ENCODE data around the gene GRK7. TPM values are rescaled to one million over a fixed set of nuclear protein-coding genes. Genes with fewer than 3 reads are reported as not detected.

The GRK7 gene
- total RNA-seq, 1 experiment from 2014 or later = not detected

GRCh38 chr3:141773676-141774075, 10.5 kb downstream of the GRK7 start:
- Histone ChIP-seq H3K27ac (ENCODE audit: low read depth, low read length) (no peak overlapping the region), H3K4me3 (replicated peaks in 1 of 2; ENCODE audit: low read depth in 1 of 2, low read length in 2 of 2) (no peak overlapping the region), H3K9me2 (ENCODE audit: insufficient read depth) (no peaks in the 10 kb centered on the region), H3K36me3 (ENCODE audit: control insufficient read depth in 1 of 2, insufficient read depth in 2 of 2, low read length in 2 of 2) (no peaks in the 10 kb centered on the region), H3K4me1 (ENCODE audit: control insufficient read depth in 1 of 2, insufficient read depth in 2 of 2, low read length in 2 of 2) (no peaks in the 10 kb centered on the region), H2AFZ (ENCODE audit: low read depth, low read length, poor library complexity, severe bottlenecking) (no peak overlapping the region), H3K9me3 (ENCODE audit: control insufficient read depth in 1 of 2, insufficient read depth in 1 of 2, low read depth in 1 of 2, low read length in 2 of 2) (no peaks in the 10 kb centered on the region), H3K27me3 (ENCODE audit: insufficient read depth, low read length) (no peaks in the 10 kb centered on the region), H4K20me1 (ENCODE audit: insufficient read depth) (no peaks in the 10 kb centered on the region), H3K79me2 (ENCODE audit: insufficient read depth, low read length) (no peaks in the 10 kb centered on the region), H3K9ac (ENCODE audit: low read length) (no peak overlapping the region), H3K4me2 (ENCODE audit: low read length) (no peak overlapping the region)
- ATAC-seq (no peak), DNase-seq (ENCODE audit: low read depth, low spot score) (no peak)
- ChIA-PET RAD21 (ENCODE audit: low non-redundant PET in 1 of 2, low total read pairs in 2 of 2, uncharacterized antibody in 2 of 2, unreplicated experiment in 2 of 2) (no interaction called here), POLR2A (no interaction called here), CTCF (no interaction called here)
- intact Hi-C loops (cut with micrococcal nuclease) = no loop called here
- TF ChIP-seq EZH2 (IDR thresholded peaks at IDR 0.05) (no peak), ZFX (IDR thresholded peaks at IDR 0.05) (no peak), ZNF274 (IDR thresholded peaks at IDR 0.05; ENCODE audit: low read depth, low read length) (no peak), MAX (IDR thresholded peaks at IDR 0.05) (no peak), RAD21 (IDR thresholded peaks at IDR 0.05; ENCODE audit: low read depth) (no peak), SP1 (IDR thresholded peaks at IDR 0.05; ENCODE audit: low read depth) (no peak), JUND (IDR thresholded peaks at IDR 0.05) (no peak), YY1 (IDR thresholded peaks at IDR 0.05; ENCODE audit: extremely low read depth, insufficient replicate concordance, low read depth, low read length) (no peak), TCF7L2 (IDR thresholded peaks at IDR 0.05; ENCODE audit: borderline replicate concordance, extremely low read depth, insufficient read depth, insufficient read length) (no peak), ELF1 (IDR thresholded peaks at IDR 0.05; ENCODE audit: borderline replicate concordance, low read depth) (no peak), POLR2A (IDR thresholded peaks at IDR 0.05; ENCODE audit: borderline replicate concordance, extremely low read depth, insufficient read depth, insufficient read length) (no peak), CTCF (IDR thresholded peaks at IDR 0.05 in 2 of 3, conservative IDR thresholded peaks at IDR 0.05 in 1 of 3; ENCODE audit: borderline replicate concordance in 1 of 3, insufficient read depth in 1 of 3, low read depth in 2 of 3, low read length in 2 of 3) (no peak), CBX3 (IDR thresholded peaks at IDR 0.05; ENCODE audit: low read depth) (no peak), SIN3A (IDR thresholded peaks at IDR 0.05; ENCODE audit: low read depth) (no peak), CEBPB (IDR thresholded peaks at IDR 0.05; ENCODE audit: low read depth) (no peak), ZBTB33 (IDR thresholded peaks at IDR 0.05; ENCODE audit: extremely low read depth, insufficient replicate concordance, low read length) (no peak), SRF (IDR thresholded peaks at IDR 0.05; ENCODE audit: low read depth) (no peak), REST (IDR thresholded peaks at IDR 0.05; ENCODE audit: low read depth) (no peak), FOSL1 (IDR thresholded peaks at IDR 0.05; ENCODE audit: low read depth) (no peak)
- no TSS peak for BruUV-seq (replicated peaks)
